ENCODE results near the gene SENP1.

SENP1 gene

GRCh38 chr12:48036818-48037217, 69.1 kb downstream of the SENP1 start:
- no peak for DNase-seq (ENCODE audit: low read depth in 2 of 2)

- DNase-seq (ENCODE audit: low read depth in 2 of 2) = no peak
These were observed 70.8 kb downstream of the SENP1 start for GRCh38 chr12:48034835-48035805.

GRCh38 chr12:48033451-48033850, 72.4 kb downstream of the SENP1 start:
- no peak for DNase-seq (ENCODE audit: low read depth in 2 of 2)

GRCh38 chr12:48032597-48032996, 73.3 kb downstream of the SENP1 start:
- no peak for DNase-seq (ENCODE audit: low read depth in 2 of 2)

- no peak for DNase-seq (ENCODE audit: low read depth in 2 of 2)
These were observed 74.5 kb downstream of the SENP1 start for GRCh38 chr12:48031135-48031960.

- no peak for DNase-seq (ENCODE audit: low read depth in 2 of 2)
These were observed 75.7 kb downstream of the SENP1 start for GRCh38 chr12:48030173-48030650.

GRCh38 chr12:48029491-48030172, 76.2 kb downstream of the SENP1 start:
- no peak for DNase-seq (ENCODE audit: low read depth in 2 of 2)

- no peak for DNase-seq (ENCODE audit: low read depth in 2 of 2)
These were observed 77.1 kb downstream of the SENP1 start for GRCh38 chr12:48028541-48029431.

GRCh38 chr12:48027183-48028002, 78.5 kb downstream of the SENP1 start:
- no peak for DNase-seq (ENCODE audit: low read depth in 2 of 2)

GRCh38 chr12:48026060-48026827, 79.6 kb downstream of the SENP1 start:
- DNase-seq (ENCODE audit: low read depth in 2 of 2) = no peak

GRCh38 chr12:48025281-48025680, 80.6 kb downstream of the SENP1 start:
- no peak for DNase-seq (ENCODE audit: low read depth in 2 of 2)

- no peak for DNase-seq (ENCODE audit: low read depth in 2 of 2)
These were observed 81.1 kb downstream of the SENP1 start for GRCh38 chr12:48024735-48025134.

GRCh38 chr12:48023386-48023785, 82.5 kb downstream of the SENP1 start:
- no peak for DNase-seq (ENCODE audit: low read depth in 2 of 2)

GRCh38 chr12:48022676-48023385, 83.0 kb downstream of the SENP1 start:
- no peak for DNase-seq (ENCODE audit: low read depth in 2 of 2)

- no peak for DNase-seq (ENCODE audit: low read depth in 2 of 2)
These were observed 83.7 kb downstream of the SENP1 start for GRCh38 chr12:48022180-48022521.

GRCh38 chr12:48021485-48022179, 84.2 kb downstream of the SENP1 start:
- DNase-seq (ENCODE audit: low read depth in 2 of 2) = no peak

GRCh38 chr12:48019639-48020265, 86.1 kb downstream of the SENP1 start:
- DNase-seq (ENCODE audit: low read depth in 2 of 2) = no peak

GRCh38 chr12:48018618-48018995, 87.3 kb downstream of the SENP1 start:
- DNase-seq (ENCODE audit: low read depth in 2 of 2) = no peak

Measured in activated CD4-positive, alpha-beta T cell treated with anti-CD3 and anti-CD28 coated beads for 24 hours (primary cell).